T-helper 22 cell (primary cell): ENCODE data around the gene ST3GAL4.

Experiments used
- DNase-seq: peaks from one replicate; pipeline ENCODE4 v3.0.0-alpha.2; 2020; ENCODE audit warnings: low read depth

The ST3GAL4 gene

DNA sequence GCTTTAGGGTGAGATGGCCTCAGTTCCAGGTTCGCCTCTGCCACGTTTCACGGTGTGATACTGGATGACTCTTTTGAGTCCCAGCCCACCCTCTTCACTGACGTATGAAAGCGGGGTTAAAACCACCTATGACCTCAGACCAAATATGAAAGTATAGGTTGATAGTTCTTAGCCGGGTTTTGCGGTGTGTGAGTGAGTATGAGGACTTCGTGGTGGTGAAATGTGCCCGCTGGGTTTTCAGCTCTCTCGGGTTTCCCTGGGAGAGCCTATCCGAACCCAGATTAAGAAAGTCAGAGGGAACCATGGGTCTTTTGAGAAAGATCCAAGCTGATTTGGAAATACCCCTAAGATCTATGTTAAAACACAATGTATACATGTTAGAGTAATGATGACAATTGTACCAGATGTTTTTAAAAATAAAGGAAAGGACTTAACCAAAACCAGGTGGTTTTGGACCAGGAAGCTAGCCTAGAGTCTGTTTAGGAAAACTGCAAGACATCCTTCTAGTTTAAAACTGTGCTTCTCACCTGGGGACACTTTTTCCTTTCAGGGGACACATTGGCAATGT lies 25.8 kb upstream of the ST3GAL4 start:
- no peak for DNase-seq

DNA sequence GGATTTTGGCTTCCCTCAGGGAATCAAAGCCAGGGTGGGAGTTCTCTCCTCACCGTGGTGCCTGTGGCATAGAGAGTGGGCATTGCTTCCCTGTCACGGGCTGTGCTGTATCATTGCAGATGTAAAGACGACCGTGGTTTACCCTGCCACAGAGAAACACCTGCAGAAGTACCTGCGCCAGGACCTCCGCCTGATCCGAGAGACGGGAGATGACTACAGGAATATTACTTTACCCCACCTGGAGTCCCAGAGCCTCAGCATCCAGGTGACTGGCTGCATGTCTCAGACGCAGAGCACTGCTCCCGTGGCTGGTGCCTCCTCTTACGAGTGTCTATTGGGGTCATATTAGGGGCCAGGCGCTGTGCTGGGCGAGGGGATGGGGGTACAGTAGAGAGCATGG lies 24.2 kb upstream of the ST3GAL4 start:
- no peak for DNase-seq

DNA sequence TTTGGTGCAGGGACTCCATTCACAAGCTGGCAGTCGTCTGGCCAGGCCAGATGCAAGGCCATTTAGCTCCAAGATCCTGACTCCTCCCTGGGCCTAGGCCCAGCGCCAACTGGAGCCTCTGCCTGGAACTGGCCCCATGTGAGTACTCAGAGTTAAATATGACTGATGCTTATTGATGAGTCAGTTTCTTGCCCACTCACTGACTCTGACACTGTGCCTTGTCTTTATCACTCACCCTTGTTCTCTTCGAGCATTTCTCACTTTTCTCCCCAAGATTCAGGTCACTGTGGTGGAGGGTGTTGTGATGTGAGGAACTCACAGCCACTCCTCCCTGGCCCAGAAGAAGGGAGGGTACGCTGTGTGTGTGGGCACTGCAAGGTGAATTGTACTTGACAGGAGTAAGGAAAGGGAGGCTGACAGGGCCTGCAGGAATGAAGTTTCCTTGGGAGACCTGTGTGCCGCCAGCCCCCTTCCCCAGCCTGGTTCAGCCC lies 23.2 kb upstream of the ST3GAL4 start:
- no peak for DNase-seq

DNA sequence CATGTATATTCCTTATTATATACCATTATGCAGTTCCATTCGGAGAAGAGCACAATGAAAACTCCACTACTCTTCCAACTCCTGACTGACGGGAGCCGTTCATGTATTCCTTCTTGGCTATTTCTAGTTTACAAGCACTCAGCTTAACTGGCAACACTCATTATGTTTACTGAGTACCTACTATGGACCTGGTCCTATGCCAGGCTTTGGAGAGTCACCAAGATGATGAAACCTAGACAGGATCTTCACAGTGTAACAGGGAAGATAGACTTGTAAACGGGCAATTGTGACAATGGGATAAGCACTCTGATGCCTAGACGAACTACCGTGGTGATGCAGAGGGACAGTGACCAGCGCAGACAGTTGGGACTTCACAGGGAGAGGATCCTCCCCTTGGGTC lies 22.3 kb upstream of the ST3GAL4 start:
- no peak for DNase-seq

DNA sequence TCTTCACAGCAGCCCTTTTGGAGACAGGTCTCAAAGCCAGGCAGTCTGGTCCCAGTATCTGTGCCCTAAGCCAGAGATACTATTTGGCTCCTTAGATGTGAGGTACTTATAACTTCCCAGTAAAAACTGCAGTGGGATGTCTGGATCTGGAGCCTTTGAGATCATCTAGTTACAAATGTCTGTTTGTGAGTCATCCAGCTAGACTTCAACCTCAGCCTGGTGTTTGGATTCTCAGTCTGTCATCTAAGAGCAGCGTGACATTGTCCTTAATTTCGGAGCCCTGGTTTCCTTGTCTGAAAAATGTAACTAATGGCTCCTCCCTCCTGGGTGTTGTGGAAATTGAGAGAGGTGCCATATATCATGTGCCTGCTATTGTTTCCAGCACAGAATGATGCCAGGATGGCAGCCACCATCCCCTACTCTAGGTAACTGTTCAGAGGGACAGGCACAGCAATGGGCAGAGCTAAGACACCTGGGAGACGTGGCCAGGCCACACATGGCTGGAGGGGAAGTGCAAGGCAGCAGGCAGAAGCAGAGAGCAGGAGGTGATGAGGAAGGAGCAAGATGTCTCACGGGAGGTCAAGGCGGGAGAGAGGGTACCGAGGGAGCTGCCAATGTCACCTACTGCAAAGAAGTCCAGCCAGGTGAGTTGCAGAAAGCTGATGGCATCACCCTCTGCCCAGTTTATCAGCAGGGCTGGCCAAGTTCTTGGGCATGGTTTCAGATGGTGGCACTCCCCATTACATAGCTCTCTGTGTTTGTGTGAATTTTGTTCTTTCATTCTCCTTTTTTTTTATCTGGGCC lies 20.6 kb upstream of the ST3GAL4 start:
- DNase-seq: no peak

DNA sequence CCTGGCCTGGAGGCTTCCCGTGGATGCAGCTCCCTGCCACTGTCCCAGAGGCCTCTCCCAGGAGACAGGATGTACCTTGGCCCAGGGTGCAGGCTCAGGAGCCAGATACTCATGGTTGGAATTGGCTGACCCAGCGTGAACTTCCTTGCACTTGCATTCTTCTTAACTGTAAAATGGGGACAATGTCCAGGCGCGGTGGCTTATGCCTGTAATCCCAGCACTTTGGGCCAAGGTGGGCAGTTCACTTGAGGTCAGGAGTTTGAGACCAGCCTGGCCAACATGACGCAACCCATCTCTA lies 20.1 kb upstream of the ST3GAL4 start:
- DNase-seq: no peak

DNA sequence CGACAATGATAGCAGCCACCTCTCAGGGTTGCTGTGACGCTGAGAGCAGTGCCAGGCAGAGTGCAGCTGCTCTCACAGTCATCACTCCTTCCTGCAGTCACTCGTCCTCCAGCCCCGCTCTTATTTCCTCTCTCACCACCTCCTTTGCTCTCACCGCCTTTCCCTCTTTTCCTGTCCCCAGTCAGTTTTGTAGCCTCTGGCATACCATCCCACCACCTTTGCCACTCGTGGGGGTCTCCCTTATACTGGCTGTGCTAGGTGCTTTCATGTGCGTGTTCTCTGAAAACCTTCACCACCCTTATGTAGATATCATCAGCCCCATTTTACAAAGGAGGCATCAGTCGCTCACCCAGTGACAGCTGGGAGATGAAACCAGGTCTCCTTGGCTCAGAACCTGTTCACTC lies 19.3 kb upstream of the ST3GAL4 start:
- no peak for DNase-seq

DNA sequence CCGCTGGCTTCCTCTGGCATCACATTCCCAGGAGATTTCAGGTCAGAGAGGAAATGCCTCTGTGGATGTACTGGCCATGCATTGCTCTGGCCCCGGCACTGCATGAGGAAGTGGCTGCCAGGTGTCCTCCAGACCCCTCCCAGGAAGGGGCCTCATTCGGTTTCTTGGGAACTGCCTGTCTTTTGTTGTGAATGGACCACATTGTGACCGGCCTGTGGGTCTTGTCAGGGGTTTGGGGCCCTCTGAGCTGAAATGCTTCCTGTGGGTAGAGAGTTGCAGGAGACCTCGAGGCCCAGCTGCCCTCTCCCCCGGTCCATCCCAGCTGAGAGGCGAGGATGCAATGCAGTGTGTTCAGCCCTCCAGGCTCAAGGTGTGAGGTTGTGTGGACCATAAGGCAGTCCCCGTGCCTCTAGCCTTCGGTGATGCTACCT lies 18.8 kb upstream of the ST3GAL4 start:
- no peak for DNase-seq

DNA sequence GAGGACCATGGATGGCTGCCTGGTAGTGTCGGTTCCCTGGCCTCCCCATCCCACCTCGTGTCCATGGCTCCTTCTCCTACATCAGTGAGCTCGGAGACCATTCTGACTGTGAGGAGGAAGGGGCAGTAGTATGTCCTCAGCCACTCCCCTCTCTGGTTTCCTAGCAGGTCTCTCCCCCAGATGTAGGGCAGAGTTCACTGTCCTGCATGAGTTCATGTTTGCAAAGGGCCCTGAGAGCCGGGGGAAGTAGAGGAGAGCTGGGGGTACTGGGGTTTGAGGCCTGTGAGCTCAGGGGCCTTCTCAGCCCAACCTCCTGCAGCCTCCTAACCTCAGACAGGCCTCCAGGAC lies 18.4 kb upstream of the ST3GAL4 start:
- DNase-seq: no peak

DNA sequence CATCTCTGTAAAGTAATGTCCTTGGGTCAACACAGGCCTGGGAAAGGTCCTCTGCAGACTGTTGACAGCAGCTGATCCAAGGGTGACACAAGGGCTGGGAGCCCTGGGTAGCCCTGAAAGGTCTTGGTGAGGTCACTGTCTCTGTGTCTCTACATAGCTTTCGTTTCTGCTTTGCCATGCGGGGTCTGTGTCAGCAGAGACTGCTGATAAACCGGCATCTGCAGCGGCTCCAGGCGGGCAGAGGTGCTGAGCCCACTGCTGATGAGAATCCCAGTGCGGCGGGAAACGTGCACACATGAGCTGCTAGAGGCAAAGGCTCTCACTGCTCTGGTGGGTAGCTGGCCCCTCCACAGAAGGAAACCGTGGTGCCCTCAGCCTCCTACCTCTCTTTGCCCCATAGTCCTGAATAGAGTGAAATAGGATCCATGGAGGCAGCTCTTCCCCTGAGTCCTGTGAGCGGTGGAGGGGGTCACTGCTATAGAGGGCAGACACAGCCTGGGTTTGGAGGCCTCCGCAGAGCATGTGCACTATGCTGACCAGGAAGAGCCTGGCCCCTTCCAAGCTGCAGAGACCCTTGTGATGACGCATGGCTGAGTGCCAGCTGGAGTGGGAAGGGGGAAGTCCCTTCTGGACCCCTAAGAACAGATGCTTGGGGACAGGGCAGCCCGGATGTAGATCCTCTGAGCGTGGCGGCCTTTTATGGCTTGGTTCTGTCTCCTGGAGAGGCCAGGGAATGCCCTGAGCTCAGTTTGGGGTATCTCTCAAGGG lies 17.8 kb upstream of the ST3GAL4 start:
- DNase-seq: no peak

DNA sequence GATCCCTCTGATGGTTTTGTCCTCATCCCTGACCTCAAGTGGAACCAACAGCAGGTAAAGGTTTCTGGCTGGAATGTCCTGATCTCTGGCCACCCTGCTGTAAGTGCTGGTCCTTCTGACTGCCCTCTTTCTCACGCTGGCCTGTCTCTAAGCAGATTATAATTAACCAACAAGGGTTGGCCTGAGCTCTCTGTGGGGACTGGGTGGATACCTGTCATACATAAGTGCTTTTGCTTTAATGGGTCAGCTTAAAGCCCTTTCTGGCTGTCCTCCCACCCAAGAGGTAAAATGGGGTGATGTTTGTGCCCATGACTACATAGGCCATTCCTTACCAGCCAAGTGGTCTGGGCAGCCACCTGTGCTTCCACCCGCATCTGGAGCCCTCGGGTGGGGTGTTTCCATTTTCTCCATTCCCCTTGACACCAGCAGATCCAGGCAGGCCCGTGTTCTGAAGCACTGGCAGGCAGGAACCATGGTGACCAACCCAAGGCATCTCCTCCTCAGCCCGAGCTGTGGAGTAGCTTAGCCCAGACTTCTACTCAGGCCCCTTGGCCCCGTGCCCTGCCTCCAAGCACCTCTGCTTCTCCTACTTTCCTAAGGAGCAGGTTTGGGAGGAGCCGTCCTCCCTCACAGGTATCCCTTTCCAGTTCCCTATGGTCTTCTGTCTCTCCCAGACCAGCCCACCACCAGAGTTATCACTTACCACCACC lies 17.0 kb upstream of the ST3GAL4 start:
- no peak for DNase-seq

DNA sequence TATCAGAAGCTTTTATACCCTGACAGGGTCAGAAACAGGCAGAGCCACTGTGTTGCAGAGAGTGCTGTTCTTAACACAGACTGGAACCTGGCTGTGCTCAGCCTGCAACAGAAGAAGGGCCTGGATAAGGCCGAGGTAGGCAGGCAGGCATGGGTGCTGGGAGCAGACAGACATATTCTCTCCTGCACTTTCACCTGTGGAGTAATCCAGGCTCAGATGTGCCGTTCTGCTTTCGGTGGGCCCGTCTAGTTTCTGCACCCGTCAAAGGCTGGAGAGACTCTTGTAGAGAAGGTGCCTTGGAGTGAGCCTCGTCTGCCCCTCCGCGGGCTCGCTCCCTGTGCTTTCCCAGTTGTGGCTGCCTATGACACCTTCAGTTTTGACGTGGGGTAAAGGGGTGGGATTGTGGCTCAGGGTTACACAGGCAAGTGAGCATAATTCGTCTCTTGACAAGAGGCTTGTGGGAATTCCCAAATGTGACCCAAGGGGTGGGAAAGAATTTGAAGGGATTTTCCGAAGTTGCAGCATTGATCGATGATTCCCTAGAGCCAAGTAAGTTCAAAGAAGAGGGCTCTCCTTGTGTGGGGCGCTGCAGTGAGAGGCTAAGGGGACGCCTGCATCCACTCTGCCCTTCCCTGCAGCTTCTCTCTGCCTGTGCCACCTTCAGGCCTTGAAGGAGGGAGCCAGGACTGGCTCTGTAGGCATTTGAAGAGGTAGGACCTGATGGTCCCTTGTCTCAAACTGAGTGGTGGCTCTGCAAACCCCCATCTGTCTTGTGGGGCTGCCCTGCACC lies 16.2 kb upstream of the ST3GAL4 start:
- no peak for DNase-seq

DNA sequence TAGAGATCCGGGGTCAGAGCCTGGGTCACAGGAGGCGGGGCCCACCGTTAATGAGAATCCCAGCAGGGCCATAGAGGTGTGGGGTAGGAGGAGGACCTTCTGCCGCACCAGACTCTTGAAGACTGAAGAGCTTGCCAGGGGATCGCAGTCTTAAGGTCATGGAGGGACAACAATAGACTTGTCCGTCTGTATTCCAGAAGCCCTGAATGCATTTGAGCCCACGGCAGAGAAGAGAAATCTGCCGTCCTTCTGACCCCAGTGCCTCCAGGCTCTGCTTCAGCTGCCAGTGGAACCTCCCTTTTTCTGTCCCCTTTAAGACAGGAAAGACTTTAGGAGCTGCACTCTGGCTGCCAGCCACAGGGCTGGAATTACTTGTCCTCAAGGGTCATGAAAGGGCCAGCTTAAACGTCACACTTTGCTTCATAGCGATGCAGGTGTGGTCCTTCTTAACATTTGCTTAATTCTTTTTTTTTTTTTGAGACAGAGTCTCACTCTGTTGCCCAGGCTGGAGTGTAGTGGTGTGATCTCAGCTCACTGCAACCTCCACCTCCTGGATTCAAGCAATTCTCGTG lies 15.5 kb upstream of the ST3GAL4 start:
- DNase-seq: no peak

DNA sequence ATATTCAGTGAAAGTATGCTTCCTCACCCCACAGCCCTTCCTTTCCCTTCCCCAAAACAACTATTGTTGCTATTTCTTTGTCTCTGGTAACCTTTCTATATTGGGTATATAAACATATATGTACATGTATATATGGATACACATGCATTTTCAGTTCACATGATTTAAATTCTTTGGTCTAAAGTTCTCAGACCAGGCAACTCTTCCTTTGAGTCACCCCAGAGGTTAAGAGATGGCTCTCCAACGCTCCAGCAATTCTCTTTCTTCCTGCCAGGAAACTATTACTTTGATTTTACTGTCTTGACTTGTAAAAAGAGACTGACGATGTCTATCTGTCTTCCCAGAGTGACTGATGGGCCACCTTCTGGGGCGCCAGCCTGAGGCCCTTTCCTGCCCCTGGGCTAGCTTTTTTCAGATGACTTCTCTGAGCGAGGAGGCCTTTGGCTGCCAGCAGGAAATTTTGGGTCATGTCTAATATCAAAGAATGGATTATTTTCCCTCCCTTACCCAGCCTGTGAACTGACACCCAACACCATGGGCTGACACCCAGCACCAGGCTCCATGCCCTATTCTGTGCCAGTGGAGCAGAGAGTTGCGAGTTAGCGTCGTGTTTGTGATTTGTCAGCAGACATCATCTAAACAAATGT lies 14.4 kb upstream of the ST3GAL4 start:
- DNase-seq: no peak

DNA sequence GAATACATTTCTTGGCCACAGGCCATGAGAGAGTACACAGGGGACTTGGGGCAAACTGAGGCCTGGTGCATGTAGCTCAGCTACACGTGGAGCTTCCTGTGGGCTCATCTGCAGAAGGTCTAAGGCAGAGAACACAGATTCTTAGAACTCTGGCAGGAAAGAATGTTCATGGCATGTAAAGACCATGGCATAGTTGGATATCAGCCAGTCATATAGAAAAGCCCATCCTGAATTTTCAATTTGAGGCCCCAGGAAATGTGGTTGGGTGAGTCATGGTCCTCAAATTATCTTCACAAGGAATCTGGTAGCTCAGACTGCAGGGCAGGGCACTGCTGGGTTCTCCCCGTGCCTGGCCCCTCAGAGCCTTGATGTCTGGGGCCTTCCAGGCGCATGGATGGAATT lies 13.7 kb upstream of the ST3GAL4 start:
- no peak for DNase-seq

DNA sequence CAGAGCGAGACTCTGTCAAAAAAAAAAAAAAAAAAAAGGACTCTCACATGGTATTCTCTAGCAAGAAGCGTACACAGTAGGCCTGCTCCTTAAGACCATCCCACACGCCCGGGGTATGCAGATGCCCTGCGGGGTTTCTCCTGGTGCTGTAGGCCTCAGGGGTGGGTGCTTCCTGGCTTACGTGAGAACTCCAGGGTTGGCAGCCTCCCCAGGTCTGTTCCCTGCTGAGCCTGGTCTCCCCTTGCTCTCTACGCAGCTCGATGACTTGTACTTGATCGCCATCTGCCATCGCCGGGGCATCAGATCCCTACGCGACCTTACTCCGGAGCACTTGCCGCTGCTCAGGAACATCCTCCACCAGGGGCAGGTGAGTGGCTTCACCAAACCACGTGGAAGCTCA lies 12.4 kb upstream of the ST3GAL4 start:
- DNase-seq: no peak

DNA sequence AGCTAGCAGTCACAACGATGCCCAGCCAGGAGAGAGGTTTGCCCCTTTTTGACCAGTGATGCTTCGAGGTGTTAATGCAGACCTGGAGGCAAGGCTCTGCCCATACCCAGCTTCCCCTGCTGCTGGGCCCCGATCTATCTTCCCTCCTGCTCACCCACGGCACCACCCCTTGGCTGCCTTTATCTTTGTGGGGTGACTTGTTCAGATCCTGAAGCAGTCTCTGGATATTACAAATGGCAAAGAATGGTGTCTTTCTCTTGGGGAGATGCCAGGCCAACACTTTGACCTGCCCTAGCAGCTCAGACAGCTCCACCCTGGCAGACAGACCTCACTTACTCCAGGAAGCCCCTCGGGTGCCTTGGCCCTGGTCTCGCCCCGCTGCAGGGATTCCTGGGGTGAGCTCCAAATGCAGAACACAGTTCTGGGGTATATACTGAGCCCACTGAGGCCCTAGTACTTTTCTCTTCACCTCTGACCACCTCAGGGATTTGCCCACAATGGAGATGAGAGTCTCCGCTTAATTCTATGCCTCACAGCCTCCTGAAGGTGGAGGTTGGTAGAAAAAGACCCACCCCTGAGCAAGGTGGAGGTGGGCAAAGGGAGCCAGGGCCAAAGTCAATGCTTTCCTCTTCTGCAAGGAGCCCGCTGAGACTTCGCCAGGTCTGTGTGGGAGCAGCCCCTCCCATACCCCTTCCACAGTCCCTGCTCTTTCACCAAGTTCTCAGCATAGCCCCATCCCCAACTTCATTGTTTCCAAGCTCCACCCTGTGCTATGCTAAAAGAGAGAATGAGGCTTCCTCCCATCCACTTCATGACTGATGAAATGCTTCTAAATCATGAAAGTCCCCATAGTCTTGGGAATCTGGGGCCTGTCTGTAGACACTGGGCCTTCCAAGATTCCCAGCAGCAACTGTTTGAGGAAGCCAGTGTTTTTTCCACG lies 11.1 kb upstream of the ST3GAL4 start:
- DNase-seq: no peak

DNA sequence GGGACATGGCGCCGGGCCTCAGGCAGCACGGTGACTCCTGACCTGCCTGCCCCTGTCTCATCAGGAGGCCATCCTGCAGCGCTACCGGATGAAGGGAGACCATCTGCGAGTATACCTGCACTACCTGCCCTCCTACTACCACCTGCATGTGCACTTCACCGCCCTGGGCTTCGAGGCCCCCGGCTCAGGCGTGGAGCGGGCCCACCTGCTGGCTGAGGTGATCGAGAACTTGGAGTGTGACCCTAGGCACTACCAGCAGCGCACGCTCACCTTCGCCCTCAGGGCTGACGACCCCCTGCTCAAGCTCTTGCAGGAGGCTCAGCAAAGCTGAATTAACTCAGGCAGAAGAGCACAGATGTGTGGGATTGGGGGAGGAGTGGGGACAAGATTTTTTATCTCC lies 10.2 kb upstream of the ST3GAL4 start:
- DNase-seq: no peak

DNA sequence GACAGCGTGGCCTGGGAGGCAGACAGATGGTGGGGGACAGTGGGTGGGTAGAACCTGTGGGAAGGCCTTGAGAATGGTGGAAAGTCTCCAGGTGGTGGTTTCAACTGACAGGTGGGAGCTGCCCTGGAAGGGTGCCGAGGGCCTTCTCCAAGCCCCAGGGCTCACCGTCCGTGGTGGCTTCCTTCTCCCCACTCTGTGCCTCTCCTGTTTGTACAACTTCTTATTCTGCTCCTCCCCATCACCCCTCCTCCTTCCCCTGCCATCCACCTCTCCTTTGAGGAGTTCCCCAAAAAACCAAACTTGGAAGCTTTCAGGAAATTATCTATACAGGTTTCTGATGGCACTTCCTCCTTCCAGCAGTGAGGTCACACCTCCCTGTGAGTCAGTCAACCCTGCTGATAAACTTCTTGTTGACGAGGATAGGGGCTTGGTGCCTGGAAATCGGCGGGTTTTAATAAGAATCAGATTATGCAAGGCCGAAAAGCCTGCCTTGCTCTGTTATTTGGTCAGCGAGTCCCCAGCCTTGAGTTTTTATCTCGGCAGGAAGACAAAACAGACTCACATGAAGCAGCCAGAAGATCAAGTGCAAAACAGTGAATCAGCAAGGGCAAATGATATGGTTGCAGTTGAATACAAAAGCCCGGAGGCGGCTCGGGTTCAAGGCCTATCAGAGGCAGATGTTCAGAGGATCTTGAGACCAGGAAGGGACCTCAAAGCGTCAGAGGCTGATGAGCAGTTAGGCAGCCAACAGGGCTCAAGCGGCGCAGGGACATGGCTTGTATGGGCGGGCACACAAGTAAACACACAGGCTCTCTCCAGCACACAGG lies 9.5 kb upstream of the ST3GAL4 start:
- no peak for DNase-seq
